Mucosa of descending colon (tissue), 3 donors: ENCODE results near the gene USP32. TPM values are rescaled to one million over a fixed set of nuclear protein-coding genes. Genes with fewer than 3 reads are reported as not detected.

Experiments
- ATAC-seq: fragments of 200-7000 bp; cut with Tn5 transposase; one replicate; pipeline ENCODE4 v1.9.1; 2020; ENCODE audit warnings: mild to moderate bottlenecking, moderate library complexity
- DNase-seq, 3 donors: peaks; one replicate each; pipeline ENCODE4 v3.0.0-alpha.2; 2020
- H3K36me3 ChIP-seq: fragments of 200-600 bp; one replicate; pipeline ENCODE4 v1.8.0; 2021; ENCODE audit warnings: low read depth, mild to moderate bottlenecking
- H3K4me1 ChIP-seq: fragments of 200-600 bp; one replicate; pipeline ENCODE4 v1.8.0; 2021; ENCODE audit warnings: low read depth, mild to moderate bottlenecking
- H3K4me3 ChIP-seq: fragments of 200-600 bp; one replicate; pipeline ENCODE4 v1.8.0; 2021; ENCODE audit warnings: mild to moderate bottlenecking
- H3K9me3 ChIP-seq: fragments of 200-600 bp; one replicate; pipeline ENCODE4 v1.8.0; 2021; ENCODE audit warnings: mild to moderate bottlenecking
- CTCF ChIP-seq: fragments of 200-600 bp; IDR thresholded peaks from one replicate; pipeline ENCODE4 v1.8.0; 2022; ENCODE audit warnings: antibody characterized with exemption, mild to moderate bottlenecking
- intact Hi-C, 2 donors: fragments of 100-400 bp; cut with DNase I in 1 of 2; cut with micrococcal nuclease in 1 of 2; formaldehyde crosslinking; loops; one replicate each; pipeline versions ENCODE4 v1.11.0 to v1.11.1; 2022; cut with DNase I, micrococcal nuclease
- total RNA-seq, 3 donors: library from RNA; stranded (reverse); fragmentation: NEBNext Ultra II Directional in 2 of 3; extraction: Animal tissue kit (Norgen Biotek cat#: 25700) in 2 of 3; gene quantifications; one replicate each; pipeline versions ENCODE4 v1.2.1 to v1.2.4, GENCODE V29; 2021 to 2023
- donor health status: DM: no; HTN: no; CAD: no; lungs with moderate emphysema.
- donor health status: DM: no; HTN: no; CAD: no.
- donor health status: DM: no; HTN: yes; CAD: no.

USP32 gene
- total RNA-seq, 3 donors from 2014 or later = 37.2 to 52.3 (median 38.5) TPM

DNA sequence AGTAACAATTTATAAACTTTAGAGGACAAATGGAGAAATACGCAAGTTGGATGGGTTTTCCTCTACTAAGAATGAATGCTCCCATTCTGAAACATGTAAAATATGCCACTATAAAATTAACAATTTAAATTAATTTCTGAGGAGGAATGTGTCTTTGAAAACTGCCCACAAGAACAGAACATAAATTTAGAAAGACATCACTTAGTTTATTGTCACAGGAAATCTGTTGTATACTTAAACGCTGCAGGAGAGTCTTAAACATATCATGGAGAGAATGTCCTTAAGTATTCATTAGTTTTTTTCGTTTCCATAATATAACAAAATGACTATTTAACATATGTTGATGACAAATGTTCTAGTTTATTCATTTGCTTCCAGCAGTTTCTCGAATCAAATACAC is 29.6 kb downstream of the USP32 start:
- no peak overlapping the region for H3K4me3 ChIP-seq
- H3K36me3 ChIP-seq = no peaks in the 10 kb centered on the region
- H3K4me1 ChIP-seq = no peaks in the 10 kb centered on the region
- no peak for ATAC-seq
- no peaks in the 10 kb centered on the region for H3K9me3 ChIP-seq
- no peak for TF ChIP-seq CTCF
- DNase-seq = no peak
- intact Hi-C loops = no loop called here

DNA sequence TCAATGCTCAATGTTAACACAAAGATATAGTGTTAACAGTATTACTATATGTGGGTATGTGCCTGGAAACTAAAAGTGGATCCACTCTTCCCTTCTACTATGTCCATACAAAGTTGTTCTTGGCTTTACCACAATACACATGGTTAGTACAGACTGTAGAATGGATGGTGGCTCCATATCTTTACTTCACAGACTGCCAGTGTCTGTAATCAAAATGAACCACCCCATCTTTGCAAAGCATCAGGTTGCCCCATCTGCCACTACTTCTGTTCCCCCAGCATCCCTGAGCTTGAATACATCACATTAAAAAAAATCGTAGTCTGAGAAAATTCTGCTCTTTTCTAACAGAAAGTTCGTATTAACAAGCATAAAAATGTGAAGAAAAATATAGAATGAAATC is 30.0 kb downstream of the USP32 start:
- ATAC-seq (no peak), DNase-seq (no peak)
- intact Hi-C loops = no loop called here
- Histone ChIP-seq H3K36me3 (no peaks in the 10 kb centered on the region), H3K4me3 (no peak overlapping the region), H3K4me1 (no peaks in the 10 kb centered on the region), H3K9me3 (no peaks in the 10 kb centered on the region)
- no peak for TF ChIP-seq CTCF

DNA sequence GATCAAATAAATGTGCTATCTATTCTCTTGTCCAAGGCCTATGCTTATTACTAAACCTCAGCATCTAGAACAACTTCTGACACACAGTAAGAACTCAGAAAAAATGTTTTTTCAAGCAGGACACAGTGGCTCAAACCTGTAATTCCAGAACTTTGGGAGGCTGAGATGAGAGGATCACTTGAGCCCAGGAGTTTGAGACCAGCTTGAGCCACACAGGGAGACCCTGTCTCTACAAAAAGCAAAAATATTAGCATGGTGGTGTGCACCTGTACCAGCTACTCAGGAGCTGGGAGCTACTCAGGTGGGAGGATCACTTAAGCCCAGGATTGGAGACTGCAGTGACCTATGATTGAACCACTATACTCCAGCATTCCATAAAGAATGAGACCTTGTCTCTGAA is 32.5 kb downstream of the USP32 start:
- Histone ChIP-seq H3K9me3 (no peaks in the 10 kb centered on the region), H3K4me1 (peaks cover 3% of the 10 kb centered on the region), H3K36me3 (no peaks in the 10 kb centered on the region), H3K4me3 (no peak overlapping the region)
- TF ChIP-seq CTCF = no peak
- ATAC-seq (no peak), DNase-seq (no peak)
- intact Hi-C loops = no loop called here

DNA sequence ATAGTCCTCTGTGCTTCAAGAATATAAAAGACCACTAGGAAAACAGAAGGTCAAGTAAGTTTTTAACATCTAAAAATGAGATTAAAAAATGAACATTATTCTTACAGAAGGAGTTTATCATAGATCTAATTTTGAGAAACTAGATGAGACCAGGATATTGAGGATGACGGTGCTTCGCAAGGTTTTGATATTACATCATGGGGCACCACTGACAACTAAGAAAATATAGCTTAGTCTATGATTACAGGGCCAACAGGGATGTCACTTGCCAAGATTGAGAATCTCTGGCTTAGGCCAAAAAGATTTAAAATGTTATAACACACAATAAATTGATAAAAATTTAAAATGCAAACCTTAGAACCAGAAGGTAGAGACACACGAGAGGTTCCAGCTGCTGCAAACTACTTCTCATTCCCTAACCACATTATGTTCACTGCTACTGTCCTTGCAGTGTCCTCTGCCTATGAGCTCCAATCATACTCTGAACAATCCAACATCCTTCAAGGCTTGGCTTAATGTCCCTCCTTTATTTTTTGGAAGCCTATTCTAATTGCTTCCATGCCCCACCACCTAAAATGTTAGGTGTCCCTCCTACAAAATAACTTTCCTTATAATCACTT is 33.2 kb downstream of the USP32 start:
- Histone ChIP-seq H3K4me1 (peaks cover 4% of the 10 kb centered on the region), H3K9me3 (no peaks in the 10 kb centered on the region), H3K4me3 (no peak overlapping the region), H3K36me3 (no peaks in the 10 kb centered on the region)
- DNase-seq (no peak), ATAC-seq (no peak)
- intact Hi-C loops = no loop called here
- TF ChIP-seq CTCF = no peak

DNA sequence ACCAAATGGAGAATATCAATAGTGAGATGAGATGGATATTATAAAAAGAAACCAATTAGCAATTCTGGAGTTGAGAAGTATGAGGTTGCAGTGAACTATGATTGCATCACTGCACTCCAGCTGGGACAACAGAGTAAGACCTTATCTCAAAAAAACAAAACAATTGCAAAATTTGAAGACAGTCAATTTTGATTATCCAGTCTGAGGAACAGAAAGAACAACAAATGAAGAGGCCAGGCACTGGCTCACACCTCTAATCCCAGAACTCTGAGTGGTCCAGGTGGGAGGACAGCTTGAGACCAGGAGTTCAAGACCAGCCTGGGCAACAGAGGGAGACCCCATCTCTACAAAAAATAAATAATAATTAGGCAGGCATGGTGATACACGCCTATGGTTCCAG is 35.0 kb downstream of the USP32 start:
- no peaks in the 10 kb centered on the region for H3K9me3 ChIP-seq
- H3K4me1 ChIP-seq = peaks cover 4% of the 10 kb centered on the region
- no peak for TF ChIP-seq CTCF
- ATAC-seq = no peak
- no peak for DNase-seq
- intact Hi-C loops = no loop called here
- H3K4me3 ChIP-seq = no peak overlapping the region
- no peaks in the 10 kb centered on the region for H3K36me3 ChIP-seq
